Loucy (cell line): ENCODE measurements around the gene MINDY4.

Experiments used
- EZH2phosphoT487 ChIP-seq: fragments of 200-600 bp; IDR thresholded peaks from 2 replicates; pipeline ENCODE4 v1.6.1; 2018; ENCODE audit warnings: antibody characterized with exemption, mild to moderate bottlenecking, moderate library complexity, borderline replicate concordance
- TF ChIP-seq, protein P1 (sequence below): fragments of 200-600 bp; sonication (generic); conservative IDR thresholded peaks from 2 replicates; pipeline ENCODE4 v1.5.1; 2014; ENCODE audit warnings: mild to moderate bottlenecking, antibody characterized with exemption, low read length

DNA sequence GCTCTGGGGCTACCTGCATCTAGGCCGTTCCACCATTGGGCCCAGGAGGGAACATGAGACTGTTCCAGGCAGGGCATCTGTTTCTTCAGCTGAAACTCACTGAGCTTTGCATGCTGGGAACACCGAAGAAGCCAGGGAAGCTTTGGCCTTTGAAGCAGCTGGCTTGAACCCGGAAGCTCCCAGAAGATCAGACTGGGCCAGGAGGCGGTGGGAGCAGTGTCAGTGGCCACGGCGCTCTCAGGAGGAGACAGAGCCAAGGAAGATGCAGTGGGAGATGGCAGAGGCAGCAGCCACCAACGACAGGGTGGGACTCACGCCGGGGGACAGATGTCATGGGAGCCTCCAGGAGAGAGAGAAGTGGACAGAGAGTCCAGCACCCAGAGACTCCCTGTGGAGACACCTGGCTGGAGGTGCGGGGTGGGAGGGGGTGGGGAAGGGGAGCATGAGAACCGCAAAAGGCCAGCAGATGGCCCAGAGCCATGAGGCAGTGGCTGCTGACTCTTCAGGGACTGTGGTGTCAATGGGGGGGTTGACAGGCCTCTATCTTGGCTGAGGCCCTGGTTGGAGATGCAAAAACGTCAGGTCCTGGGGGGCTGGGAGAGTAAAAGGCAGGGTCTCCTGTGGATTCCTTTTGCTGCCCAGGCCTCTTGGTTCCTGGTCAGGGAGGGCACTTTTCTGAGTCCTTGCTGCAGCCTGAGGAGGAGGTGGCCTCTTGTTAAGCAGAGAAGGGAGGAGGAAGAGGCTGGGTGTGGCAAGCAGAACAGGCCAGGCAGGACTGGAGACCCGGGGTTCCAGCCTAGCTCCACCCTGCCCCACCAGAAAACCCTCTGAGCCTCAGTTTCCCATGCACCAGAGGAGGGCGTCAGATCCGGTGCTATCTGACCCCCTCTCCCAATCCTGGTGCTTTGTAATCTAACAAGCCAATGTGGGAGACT is 134.1 kb downstream of the MINDY4 start:
- TF ChIP-seq, protein P1, sequence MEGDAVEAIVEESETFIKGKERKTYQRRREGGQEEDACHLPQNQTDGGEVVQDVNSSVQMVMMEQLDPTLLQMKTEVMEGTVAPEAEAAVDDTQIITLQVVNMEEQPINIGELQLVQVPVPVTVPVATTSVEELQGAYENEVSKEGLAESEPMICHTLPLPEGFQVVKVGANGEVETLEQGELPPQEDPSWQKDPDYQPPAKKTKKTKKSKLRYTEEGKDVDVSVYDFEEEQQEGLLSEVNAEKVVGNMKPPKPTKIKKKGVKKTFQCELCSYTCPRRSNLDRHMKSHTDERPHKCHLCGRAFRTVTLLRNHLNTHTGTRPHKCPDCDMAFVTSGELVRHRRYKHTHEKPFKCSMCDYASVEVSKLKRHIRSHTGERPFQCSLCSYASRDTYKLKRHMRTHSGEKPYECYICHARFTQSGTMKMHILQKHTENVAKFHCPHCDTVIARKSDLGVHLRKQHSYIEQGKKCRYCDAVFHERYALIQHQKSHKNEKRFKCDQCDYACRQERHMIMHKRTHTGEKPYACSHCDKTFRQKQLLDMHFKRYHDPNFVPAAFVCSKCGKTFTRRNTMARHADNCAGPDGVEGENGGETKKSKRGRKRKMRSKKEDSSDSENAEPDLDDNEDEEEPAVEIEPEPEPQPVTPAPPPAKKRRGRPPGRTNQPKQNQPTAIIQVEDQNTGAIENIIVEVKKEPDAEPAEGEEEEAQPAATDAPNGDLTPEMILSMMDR: no peak
- TF ChIP-seq EZH2phosphoT487: no peak
